ENCODE measurements around the gene CACNG5.

- TF ChIP-seq CTCF (IDR thresholded peaks at IDR 0.05) (no peak), POLR2A (IDR thresholded peaks at IDR 0.05) (no peak)
Observed at GRCh38 chr17:66799849-66800537, 34.9 kb upstream of the CACNG5 start.
